Stromal cell of bone marrow (primary cell): Measurements from ENCODE around the gene CEP250.

Experiments
- DNase-seq: peaks from one replicate; pipeline ENCODE4 v3.0.0-alpha.2; 2012; ENCODE audit warnings: low read depth

Gene CEP250

DNA sequence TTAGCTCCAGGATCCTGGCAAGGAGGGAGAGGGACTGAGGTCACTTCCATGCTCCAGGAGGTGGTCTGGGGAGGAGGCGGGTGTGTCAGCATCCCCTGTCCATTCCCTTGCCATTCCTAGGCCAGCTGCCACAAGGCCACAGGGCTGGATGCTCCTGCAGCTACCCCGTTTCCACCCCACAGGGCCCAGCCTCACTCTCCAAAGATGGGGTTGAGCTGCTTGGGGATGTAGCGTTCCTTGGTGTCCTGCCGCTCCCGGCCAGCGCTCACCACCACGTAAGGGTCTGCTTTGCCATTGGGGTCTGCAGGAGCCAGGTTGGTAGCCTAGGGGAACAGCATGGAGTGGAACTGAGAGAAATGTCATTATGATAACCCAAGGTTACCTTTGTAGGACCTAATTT lies 109.5 kb downstream of the CEP250 start:
- no peak for DNase-seq

DNA sequence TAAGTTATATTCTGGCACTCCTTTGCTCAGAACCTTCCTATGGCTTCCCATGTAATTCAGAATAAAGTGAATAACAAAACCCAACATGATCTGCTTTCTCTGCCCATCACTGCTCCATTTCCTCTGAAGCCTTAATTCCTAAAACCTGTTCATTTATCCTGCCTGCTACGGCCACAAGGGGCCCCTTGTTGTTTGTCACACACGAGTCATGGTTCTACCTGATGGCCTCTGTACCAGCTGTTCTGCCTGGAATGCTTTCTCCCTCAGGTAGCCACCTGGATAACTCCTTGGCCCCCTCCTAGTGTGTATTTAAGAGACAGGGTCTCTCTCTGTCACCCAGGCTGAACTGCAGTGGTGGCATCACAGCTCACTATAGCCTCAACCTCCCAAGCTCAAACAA lies 113.2 kb downstream of the CEP250 start:
- no peak for DNase-seq
